SK-N-SH treated with all-trans-retinoic acid at 6 μM for 48 hours (cell line): ENCODE data around the gene TCP11L1.

Experiments used
- ATAC-seq: fragments of 200-7000 bp; cut with Tn5 transposase; 3 replicates; pipeline ENCODE4 v1.9.1; 2020; ENCODE audit warnings: mild to moderate bottlenecking, moderate library complexity
- ARNTL ChIP-seq: fragments of 450-650 bp; formaldehyde crosslinking; IDR thresholded peaks from 2 replicates; pipeline ENCODE4 v1.5.0; 2020; ENCODE audit warnings: low read depth, mild to moderate bottlenecking, moderate library complexity, borderline replicate concordance
- BACH2 ChIP-seq: fragments of 250-450 bp; sonication (Bioruptor Pico); IDR thresholded peaks from 2 replicates; pipeline ENCODE4 v1.9.0; 2021; ENCODE audit warnings: mild to moderate bottlenecking, borderline replicate concordance
- CREB5 ChIP-seq: fragments of 250-450 bp; sonication (Bioruptor Pico); IDR thresholded peaks from 2 replicates; pipeline ENCODE4 v1.5.1; 2020; ENCODE audit warnings: low read depth, mild to moderate bottlenecking, moderate library complexity
- CSDC2 ChIP-seq: fragments of 250-450 bp; sonication (Bioruptor Pico); IDR thresholded peaks from 2 replicates; pipeline ENCODE4 v1.5.0; 2020; ENCODE audit warnings: mild to moderate bottlenecking, moderate library complexity
- CSRNP3 ChIP-seq: fragments of 250-450 bp; sonication (Bioruptor Pico); IDR thresholded peaks from 2 replicates; pipeline ENCODE4 v1.5.1; 2021; ENCODE audit warnings: mild to moderate bottlenecking, moderate library complexity
- ESRRG ChIP-seq: fragments of 250-450 bp; sonication (Bioruptor Pico); IDR thresholded peaks from 2 replicates; pipeline ENCODE4 v1.6.1; 2021; ENCODE audit warnings: mild to moderate bottlenecking
- GLIS3 ChIP-seq: fragments of 250-450 bp; sonication (Bioruptor Pico); IDR thresholded peaks from 2 replicates; pipeline ENCODE4 v1.5.0; 2020; ENCODE audit warnings: mild to moderate bottlenecking, moderate library complexity
- ISL1 ChIP-seq: fragments of 250-450 bp; sonication (Bioruptor Pico); IDR thresholded peaks from 2 replicates; pipeline ENCODE4 v2.1.2; 2022; ENCODE audit warnings: mild to moderate bottlenecking, moderate library complexity
- POU6F1 ChIP-seq: fragments of 250-450 bp; sonication (Bioruptor Pico); IDR thresholded peaks from 2 replicates; pipeline ENCODE4 v1.8.0; 2021; ENCODE audit warnings: low read depth, mild to moderate bottlenecking, moderate library complexity, borderline replicate concordance
- PPARA ChIP-seq: fragments of 250-450 bp; sonication (Bioruptor Pico); IDR thresholded peaks from 2 replicates; pipeline ENCODE4 v1.5.0; 2020; ENCODE audit warnings: mild to moderate bottlenecking, borderline replicate concordance
- RARB ChIP-seq: fragments of 250-450 bp; sonication (Bioruptor Pico); IDR thresholded peaks from 2 replicates; pipeline ENCODE4 v1.8.0; 2021; ENCODE audit warnings: mild to moderate bottlenecking, moderate library complexity
- SNAI2 ChIP-seq: fragments of 250-450 bp; sonication (Bioruptor Pico); IDR thresholded peaks from 2 replicates; pipeline ENCODE4 v1.5.0; 2020; ENCODE audit warnings: mild to moderate bottlenecking, moderate library complexity
- TCF4 ChIP-seq: fragments of 250-450 bp; sonication (Bioruptor Pico); IDR thresholded peaks from 2 replicates; pipeline ENCODE4 v1.8.0; 2021; ENCODE audit warnings: mild to moderate bottlenecking, moderate library complexity, borderline replicate concordance
- TOX ChIP-seq: fragments of 250-450 bp; sonication (Bioruptor Pico); IDR thresholded peaks from 2 replicates; pipeline ENCODE4 v1.8.0; 2021; ENCODE audit warnings: mild to moderate bottlenecking, moderate library complexity, borderline replicate concordance
- TSHZ2 ChIP-seq: fragments of 250-450 bp; sonication (Bioruptor Pico); IDR thresholded peaks from 2 replicates; pipeline ENCODE4 v1.5.0; 2020; ENCODE audit warnings: mild to moderate bottlenecking, moderate library complexity
- ZC3H10 ChIP-seq: fragments of 250-450 bp; sonication (Bioruptor Pico); IDR thresholded peaks from 2 replicates; pipeline ENCODE4 v1.5.1; 2021; ENCODE audit warnings: mild to moderate bottlenecking, moderate library complexity
- ZFP3 ChIP-seq: fragments of 250-450 bp; sonication (Bioruptor Pico); IDR thresholded peaks from 2 replicates; pipeline ENCODE4 v1.5.0; 2020; ENCODE audit warnings: mild to moderate bottlenecking, moderate library complexity
- ZNF565 ChIP-seq: fragments of 450-650 bp; formaldehyde crosslinking; conservative IDR thresholded peaks from 2 replicates; pipeline ENCODE4 v1.5.0; 2020; ENCODE audit warnings: low read depth, mild to moderate bottlenecking, moderate library complexity
- ZNF70 ChIP-seq: fragments of 450-650 bp; formaldehyde crosslinking; IDR thresholded peaks from 2 replicates; pipeline ENCODE4 v1.5.0; 2020; ENCODE audit warnings: mild to moderate bottlenecking, moderate library complexity
- ZNF8 ChIP-seq: fragments of 450-650 bp; formaldehyde crosslinking; IDR thresholded peaks from 2 replicates; pipeline ENCODE4 v1.5.0; 2020; ENCODE audit warnings: mild to moderate bottlenecking, moderate library complexity

The TCP11L1 gene

GRCh38 chr11:33063326-33063881, 24.0 kb downstream of the TCP11L1 start (continued):
- TF ChIP-seq POU6F1 (CRISPR knock-in tag), result no peak
- TF ChIP-seq ARNTL (CRISPR knock-in tag), result no peak
- TF ChIP-seq CSDC2 (CRISPR knock-in tag), result no peak
- TF ChIP-seq ZNF70 (CRISPR knock-in tag), result no peak
- TF ChIP-seq ZFP3 (CRISPR knock-in tag), result no peak
- TF ChIP-seq CREB5 (CRISPR knock-in tag), result no peak

GRCh38 chr11:33064033-33064825, 24.9 kb downstream of the TCP11L1 start:
- no peak for TF ChIP-seq ZFP3 (CRISPR knock-in tag)
- no peak for TF ChIP-seq TSHZ2
- TF ChIP-seq POU6F1 (CRISPR knock-in tag), result no peak
- TF ChIP-seq ISL1 (CRISPR knock-in tag), result no peak
- no peak for TF ChIP-seq ZC3H10 (CRISPR knock-in tag)
- no peak for TF ChIP-seq ZNF565 (CRISPR knock-in tag)
- ATAC-seq, result no peak

- ATAC-seq, result no peak
- no peak for TF ChIP-seq ESRRG (CRISPR knock-in tag)
- TF ChIP-seq SNAI2 (CRISPR knock-in tag), result no peak
- TF ChIP-seq TOX, result no peak
- TF ChIP-seq BACH2, result no peak
- TF ChIP-seq PPARA (CRISPR knock-in tag), result no peak
- no peak for TF ChIP-seq ISL1 (CRISPR knock-in tag)
- TF ChIP-seq GLIS3, result no peak
- no peak for TF ChIP-seq TCF4 (CRISPR knock-in tag)
- no peak for TF ChIP-seq ZNF8
- no peak for TF ChIP-seq ZNF565 (CRISPR knock-in tag)
- no peak for TF ChIP-seq ZFP3 (CRISPR knock-in tag)
- no peak for TF ChIP-seq CSDC2 (CRISPR knock-in tag)
- no peak for TF ChIP-seq POU6F1 (CRISPR knock-in tag)
- TF ChIP-seq CSRNP3 (CRISPR knock-in tag), result no peak
- no peak for TF ChIP-seq CREB5 (CRISPR knock-in tag)
- no peak for TF ChIP-seq ZC3H10 (CRISPR knock-in tag)
- no peak for TF ChIP-seq RARB (CRISPR knock-in tag)
- no peak for TF ChIP-seq ZNF70 (CRISPR knock-in tag)
- TF ChIP-seq, all 23 proteins: peak for 0
Observed at GRCh38 chr11:33064866-33065265, 25.5 kb downstream of the TCP11L1 start.
